SK-N-SH treated with all-trans-retinoic acid at 6 μM for 48 hours (cell line): Measurements from ENCODE around the gene SLC35F3.

Source experiments
- CSDC2 ChIP-seq: fragments of 250-450 bp; sonication (Bioruptor Pico); IDR thresholded peaks from 2 replicates; pipeline ENCODE4 v1.5.0; 2020; ENCODE audit warnings: mild to moderate bottlenecking, moderate library complexity
- PPARA ChIP-seq: fragments of 250-450 bp; sonication (Bioruptor Pico); IDR thresholded peaks from 2 replicates; pipeline ENCODE4 v1.5.0; 2020; ENCODE audit warnings: mild to moderate bottlenecking, borderline replicate concordance
- RARB ChIP-seq: fragments of 250-450 bp; sonication (Bioruptor Pico); IDR thresholded peaks from 2 replicates; pipeline ENCODE4 v1.8.0; 2021; ENCODE audit warnings: mild to moderate bottlenecking, moderate library complexity
- SNAI2 ChIP-seq: fragments of 250-450 bp; sonication (Bioruptor Pico); IDR thresholded peaks from 2 replicates; pipeline ENCODE4 v1.5.0; 2020; ENCODE audit warnings: mild to moderate bottlenecking, moderate library complexity
- ZNF565 ChIP-seq: fragments of 450-650 bp; formaldehyde crosslinking; conservative IDR thresholded peaks from 2 replicates; pipeline ENCODE4 v1.5.0; 2020; ENCODE audit warnings: low read depth, mild to moderate bottlenecking, moderate library complexity
- TF ChIP-seq, protein P1 (sequence below): fragments of 250-450 bp; sonication (Bioruptor Pico); IDR thresholded peaks from 2 replicates; pipeline ENCODE4 v1.5.0; 2020; ENCODE audit warnings: mild to moderate bottlenecking, moderate library complexity
- TF ChIP-seq, protein P2 (sequence below): fragments of 250-450 bp; sonication (Bioruptor Pico); IDR thresholded peaks from 2 replicates; pipeline ENCODE4 v1.8.0; 2021; ENCODE audit warnings: low read depth, mild to moderate bottlenecking, moderate library complexity, borderline replicate concordance

DNA sequence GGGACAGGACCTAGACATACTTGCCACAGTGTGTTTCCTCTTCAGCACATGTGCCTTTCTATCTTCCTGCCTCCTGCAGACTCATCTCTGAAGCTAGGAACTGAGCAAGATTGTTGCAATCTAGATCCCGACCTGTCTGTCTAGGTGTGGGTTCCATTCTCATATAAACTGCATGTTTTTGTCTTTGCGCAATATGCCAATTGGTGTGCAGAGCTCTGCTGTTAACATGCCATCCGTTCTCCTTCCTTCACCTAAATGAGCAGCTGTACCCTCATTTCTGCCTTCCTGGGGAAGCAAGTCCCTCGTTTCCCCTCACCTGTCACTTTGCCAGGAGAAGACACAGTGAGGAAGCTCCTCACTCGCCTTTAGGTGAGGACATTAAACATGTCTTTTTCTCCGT is 55.5 kb downstream of the SLC35F3 start:
- TF ChIP-seq SNAI2 (CRISPR knock-in tag), result no peak
- no peak for TF ChIP-seq ZNF565 (CRISPR knock-in tag)
- TF ChIP-seq RARB, result no peak
- no peak for TF ChIP-seq CSDC2
- TF ChIP-seq, protein P1, sequence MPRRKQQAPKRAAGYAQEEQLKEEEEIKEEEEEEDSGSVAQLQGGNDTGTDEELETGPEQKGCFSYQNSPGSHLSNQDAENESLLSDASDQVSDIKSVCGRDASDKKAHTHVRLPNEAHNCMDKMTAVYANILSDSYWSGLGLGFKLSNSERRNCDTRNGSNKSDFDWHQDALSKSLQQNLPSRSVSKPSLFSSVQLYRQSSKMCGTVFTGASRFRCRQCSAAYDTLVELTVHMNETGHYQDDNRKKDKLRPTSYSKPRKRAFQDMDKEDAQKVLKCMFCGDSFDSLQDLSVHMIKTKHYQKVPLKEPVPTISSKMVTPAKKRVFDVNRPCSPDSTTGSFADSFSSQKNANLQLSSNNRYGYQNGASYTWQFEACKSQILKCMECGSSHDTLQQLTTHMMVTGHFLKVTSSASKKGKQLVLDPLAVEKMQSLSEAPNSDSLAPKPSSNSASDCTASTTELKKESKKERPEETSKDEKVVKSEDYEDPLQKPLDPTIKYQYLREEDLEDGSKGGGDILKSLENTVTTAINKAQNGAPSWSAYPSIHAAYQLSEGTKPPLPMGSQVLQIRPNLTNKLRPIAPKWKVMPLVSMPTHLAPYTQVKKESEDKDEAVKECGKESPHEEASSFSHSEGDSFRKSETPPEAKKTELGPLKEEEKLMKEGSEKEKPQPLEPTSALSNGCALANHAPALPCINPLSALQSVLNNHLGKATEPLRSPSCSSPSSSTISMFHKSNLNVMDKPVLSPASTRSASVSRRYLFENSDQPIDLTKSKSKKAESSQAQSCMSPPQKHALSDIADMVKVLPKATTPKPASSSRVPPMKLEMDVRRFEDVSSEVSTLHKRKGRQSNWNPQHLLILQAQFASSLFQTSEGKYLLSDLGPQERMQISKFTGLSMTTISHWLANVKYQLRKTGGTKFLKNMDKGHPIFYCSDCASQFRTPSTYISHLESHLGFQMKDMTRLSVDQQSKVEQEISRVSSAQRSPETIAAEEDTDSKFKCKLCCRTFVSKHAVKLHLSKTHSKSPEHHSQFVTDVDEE (CRISPR knock-in tag), result no peak
- TF ChIP-seq PPARA (CRISPR knock-in tag), result no peak
- TF ChIP-seq, protein P2, sequence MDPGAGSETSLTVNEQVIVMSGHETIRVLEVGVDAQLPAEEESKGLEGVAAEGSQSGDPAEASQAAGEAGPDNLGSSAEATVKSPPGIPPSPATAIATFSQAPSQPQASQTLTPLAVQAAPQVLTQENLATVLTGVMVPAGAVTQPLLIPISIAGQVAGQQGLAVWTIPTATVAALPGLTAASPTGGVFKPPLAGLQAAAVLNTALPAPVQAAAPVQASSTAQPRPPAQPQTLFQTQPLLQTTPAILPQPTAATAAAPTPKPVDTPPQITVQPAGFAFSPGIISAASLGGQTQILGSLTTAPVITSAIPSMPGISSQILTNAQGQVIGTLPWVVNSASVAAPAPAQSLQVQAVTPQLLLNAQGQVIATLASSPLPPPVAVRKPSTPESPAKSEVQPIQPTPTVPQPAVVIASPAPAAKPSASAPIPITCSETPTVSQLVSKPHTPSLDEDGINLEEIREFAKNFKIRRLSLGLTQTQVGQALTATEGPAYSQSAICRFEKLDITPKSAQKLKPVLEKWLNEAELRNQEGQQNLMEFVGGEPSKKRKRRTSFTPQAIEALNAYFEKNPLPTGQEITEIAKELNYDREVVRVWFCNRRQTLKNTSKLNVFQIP (CRISPR knock-in tag), result no peak
